ENCODE measurements around the gene ARPC4.

ARPC4 gene

DNA sequence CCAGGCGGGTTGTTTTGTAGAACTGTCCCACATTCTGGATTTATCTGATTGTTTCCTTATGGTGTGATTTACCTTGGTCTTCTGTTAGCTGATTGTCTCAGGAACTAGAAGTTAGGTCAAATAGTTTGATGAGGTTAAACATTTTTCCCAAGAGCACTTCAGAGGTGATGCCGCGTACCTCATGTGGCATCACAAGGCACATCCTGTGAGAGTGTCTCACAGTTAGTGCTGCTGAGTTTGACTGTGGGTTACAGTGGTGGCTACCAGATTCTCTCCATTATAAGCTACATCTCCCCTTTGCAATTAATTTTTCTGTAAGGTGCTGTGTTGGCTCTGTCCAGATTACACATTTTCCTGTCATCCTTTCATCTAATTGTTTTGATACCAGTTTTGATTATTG, 38.4 kb downstream of the ARPC4 start:
- Histone ChIP-seq H3K9ac (ENCODE audit: low read length) (no peak overlapping the region), H3K4me3 (ENCODE audit: low read length) (no peak overlapping the region), H2BK15ac (replicated peaks; ENCODE audit: low read depth) (no peak overlapping the region), H3K4me2 (ENCODE audit: low read length) (no peak overlapping the region), H3K23ac (ENCODE audit: low read length) (no peak overlapping the region), H3K4me1 (ENCODE audit: control insufficient read depth, low read depth, low read length) (no peaks in the 10 kb centered on the region), H3K18ac (ENCODE audit: low read length) (no peak overlapping the region), H4K8ac (ENCODE audit: low read depth, low read length) (no peak overlapping the region), H3K4ac (ENCODE audit: low read depth, low read length) (no peak overlapping the region), H2BK120ac (ENCODE audit: low read depth, low read length) (no peak overlapping the region), H3K79me2 (ENCODE audit: control insufficient read depth, insufficient read depth, low read length) (no peaks in the 10 kb centered on the region), H2BK5ac (ENCODE audit: low read length) (no peak overlapping the region), H3K56ac (ENCODE audit: low read length) (no peak overlapping the region), H3K27ac (ENCODE audit: low read depth, low read length) (no peak overlapping the region), H4K5ac (ENCODE audit: low read length) (no peak overlapping the region), H2AK5ac (ENCODE audit: low read length) (no peak overlapping the region), H3K27me3 (ENCODE audit: insufficient read depth, low read length, poor library complexity) (no peaks in the 10 kb centered on the region), H3K79me1 (ENCODE audit: low read length) (no peaks in the 10 kb centered on the region), H3K36me3 (ENCODE audit: control insufficient read depth, insufficient read depth, low read length) (no peaks in the 10 kb centered on the region)
- DNase-seq, result no peak
- no CpG with 5 or more reads among the region's 3 CpGs for WGBS (ENCODE audit: extremely low coverage, insufficient coverage, low lambda C conversion rate)

DNA sequence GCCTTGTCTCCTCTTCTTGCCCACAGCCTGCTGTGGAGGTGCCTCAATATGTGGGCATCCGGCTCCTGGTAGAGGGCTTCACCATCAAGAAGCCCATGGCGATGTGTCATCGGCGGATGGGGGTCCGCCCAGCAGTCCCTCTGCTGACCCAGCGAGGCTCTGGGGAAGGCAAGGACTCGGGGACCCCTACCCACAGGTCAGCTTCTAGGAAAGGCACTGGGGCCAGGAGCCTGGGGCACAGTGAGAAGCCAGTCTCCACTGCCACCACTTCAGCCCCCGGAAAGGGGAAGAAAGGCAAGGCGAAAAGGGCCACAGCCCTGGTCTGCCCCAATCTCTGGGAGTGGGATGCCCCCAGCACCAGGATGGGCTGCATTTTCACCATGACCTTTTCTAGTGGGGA, 40.2 kb downstream of the ARPC4 start:
- Histone ChIP-seq H2BK5ac (ENCODE audit: low read length) (no peak overlapping the region), H4K8ac (ENCODE audit: low read depth, low read length) (no peak overlapping the region), H3K4me3 (ENCODE audit: low read length) (no peak overlapping the region), H3K4ac (ENCODE audit: low read depth, low read length) (no peak overlapping the region), H2BK120ac (ENCODE audit: low read depth, low read length) (no peak overlapping the region), H3K23ac (ENCODE audit: low read length) (no peak overlapping the region), H2BK15ac (replicated peaks; ENCODE audit: low read depth) (no peak overlapping the region), H3K79me2 (ENCODE audit: control insufficient read depth, insufficient read depth, low read length) (no peaks in the 10 kb centered on the region), H3K27me3 (ENCODE audit: insufficient read depth, low read length, poor library complexity) (no peaks in the 10 kb centered on the region), H3K4me2 (ENCODE audit: low read length) (no peak overlapping the region), H3K9ac (ENCODE audit: low read length) (no peak overlapping the region), H2AK5ac (ENCODE audit: low read length) (no peak overlapping the region), H4K5ac (ENCODE audit: low read length) (no peak overlapping the region), H3K79me1 (ENCODE audit: low read length) (no peaks in the 10 kb centered on the region), H3K56ac (ENCODE audit: low read length) (no peak overlapping the region), H3K27ac (ENCODE audit: low read depth, low read length) (no peak overlapping the region), H3K18ac (ENCODE audit: low read length) (no peak overlapping the region), H3K4me1 (ENCODE audit: control insufficient read depth, low read depth, low read length) (no peaks in the 10 kb centered on the region), H3K36me3 (ENCODE audit: control insufficient read depth, insufficient read depth, low read length) (no peaks in the 10 kb centered on the region)
- DNase-seq, result no peak
- WGBS (ENCODE audit: extremely low coverage, insufficient coverage, low lambda C conversion rate), result no CpG with 5 or more reads among the region's 9 CpGs

GRCh38 chr3:9834520-9835380, 41.9 kb downstream of the ARPC4 start:
- H3K4me1 ChIP-seq (ENCODE audit: control insufficient read depth, low read depth, low read length), result no peaks in the 10 kb centered on the region
- DNase-seq, result no peak

DNA sequence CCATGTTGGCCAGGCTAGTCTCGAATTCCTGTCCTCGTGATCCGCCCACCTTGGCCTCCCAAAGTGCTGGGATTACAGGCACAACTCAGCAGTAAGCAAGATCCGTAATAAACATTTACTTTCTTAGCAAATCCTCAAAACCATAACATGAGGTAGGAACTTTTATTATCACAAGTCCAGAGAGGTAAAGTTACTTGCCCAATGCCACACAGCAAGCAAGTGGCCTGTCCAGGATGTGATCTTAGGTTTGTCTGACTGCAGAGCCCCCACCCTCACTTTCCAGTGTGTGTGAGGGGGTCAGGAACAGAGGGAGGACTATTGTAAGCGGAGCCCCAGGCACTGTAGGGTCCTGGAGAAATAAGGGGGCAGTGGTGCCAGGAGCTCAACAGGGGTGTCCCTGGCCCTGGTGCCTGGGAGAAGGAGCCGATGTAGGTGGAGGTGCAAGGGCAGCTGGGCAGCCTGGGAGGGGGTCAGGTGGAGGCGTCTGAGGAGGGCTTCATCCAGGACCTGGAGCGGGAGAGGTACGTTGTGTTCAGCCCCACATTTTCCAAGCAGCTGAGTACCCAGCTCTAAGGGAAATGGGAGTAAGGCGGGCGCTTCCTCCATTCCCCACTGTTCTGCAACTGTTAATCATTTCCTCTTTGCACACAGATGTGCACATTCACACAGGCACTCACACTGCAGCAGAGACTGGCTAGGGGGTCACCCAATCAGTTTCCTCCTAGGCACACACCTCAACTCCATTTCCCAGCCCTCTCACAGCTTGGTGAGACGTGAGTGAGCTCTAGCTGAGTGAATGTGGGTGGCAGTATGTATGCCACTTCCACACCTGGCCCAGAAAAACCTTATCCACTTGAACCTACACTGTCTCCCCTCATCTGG, 45.1 kb downstream of the ARPC4 start:
- Histone ChIP-seq H2BK5ac (ENCODE audit: low read length) (no peak overlapping the region), H3K27ac (ENCODE audit: low read depth, low read length) (no peak overlapping the region), H3K4me3 (ENCODE audit: low read length) (no peak overlapping the region), H2BK15ac (replicated peaks; ENCODE audit: low read depth) (no peak overlapping the region), H3K56ac (ENCODE audit: low read length) (no peak overlapping the region), H3K4me1 (ENCODE audit: control insufficient read depth, low read depth, low read length) (no peaks in the 10 kb centered on the region), H3K4ac (ENCODE audit: low read depth, low read length) (no peak overlapping the region), H2BK120ac (ENCODE audit: low read depth, low read length) (no peak overlapping the region), H3K27me3 (ENCODE audit: insufficient read depth, low read length, poor library complexity) (no peaks in the 10 kb centered on the region), H4K5ac (ENCODE audit: low read length) (no peak overlapping the region), H3K23ac (ENCODE audit: low read length) (no peak overlapping the region), H4K8ac (ENCODE audit: low read depth, low read length) (no peak overlapping the region), H3K79me1 (ENCODE audit: low read length) (no peaks in the 10 kb centered on the region), H2AK5ac (ENCODE audit: low read length) (no peak overlapping the region), H3K18ac (ENCODE audit: low read length) (no peak overlapping the region), H3K4me2 (ENCODE audit: low read length) (no peak overlapping the region), H3K79me2 (ENCODE audit: control insufficient read depth, insufficient read depth, low read length) (no peaks in the 10 kb centered on the region), H3K36me3 (ENCODE audit: control insufficient read depth, insufficient read depth, low read length) (no peaks in the 10 kb centered on the region), H3K9ac (ENCODE audit: low read length) (no peak overlapping the region)
- no peak for DNase-seq
- no CpG with 5 or more reads among the region's 12 CpGs for WGBS (ENCODE audit: extremely low coverage, insufficient coverage, low lambda C conversion rate)

More at GRCh38 chr3:9834520-9835380, 41.9 kb downstream of the ARPC4 start:
- Histone ChIP-seq H3K27me3 (ENCODE audit: insufficient read depth, low read length, poor library complexity) (no peaks in the 10 kb centered on the region), H2AK5ac (ENCODE audit: low read length) (no peak overlapping the region), H3K36me3 (ENCODE audit: control insufficient read depth, insufficient read depth, low read length) (no peaks in the 10 kb centered on the region), H3K56ac (ENCODE audit: low read length) (no peak overlapping the region), H3K18ac (ENCODE audit: low read length) (no peak overlapping the region), H3K79me2 (ENCODE audit: control insufficient read depth, insufficient read depth, low read length) (no peaks in the 10 kb centered on the region), H3K27ac (ENCODE audit: low read depth, low read length) (no peak overlapping the region), H2BK5ac (ENCODE audit: low read length) (no peak overlapping the region), H3K9ac (ENCODE audit: low read length) (no peak overlapping the region), H3K79me1 (ENCODE audit: low read length) (no peaks in the 10 kb centered on the region), H3K4me2 (ENCODE audit: low read length) (no peak overlapping the region), H4K5ac (ENCODE audit: low read length) (no peak overlapping the region), H2BK120ac (ENCODE audit: low read depth, low read length) (no peak overlapping the region), H2BK15ac (replicated peaks; ENCODE audit: low read depth) (no peak overlapping the region), H3K4me3 (ENCODE audit: low read length) (no peak overlapping the region), H3K4ac (ENCODE audit: low read depth, low read length) (no peak overlapping the region), H3K23ac (ENCODE audit: low read length) (no peak overlapping the region), H4K8ac (ENCODE audit: low read depth, low read length) (no peak overlapping the region)
- no CpG with 5 or more reads among the region's 18 CpGs for WGBS (ENCODE audit: extremely low coverage, insufficient coverage, low lambda C conversion rate)

GRCh38 chr3:9838856-9839255, 46.0 kb downstream of the ARPC4 start:
- Histone ChIP-seq H3K18ac (ENCODE audit: low read length) (no peak overlapping the region), H2BK120ac (ENCODE audit: low read depth, low read length) (no peak overlapping the region), H3K79me1 (ENCODE audit: low read length) (no peaks in the 10 kb centered on the region), H3K79me2 (ENCODE audit: control insufficient read depth, insufficient read depth, low read length) (no peaks in the 10 kb centered on the region), H3K27ac (ENCODE audit: low read depth, low read length) (no peak overlapping the region), H2BK15ac (replicated peaks; ENCODE audit: low read depth) (no peak overlapping the region), H4K8ac (ENCODE audit: low read depth, low read length) (no peak overlapping the region), H3K4me2 (ENCODE audit: low read length) (no peak overlapping the region), H3K56ac (ENCODE audit: low read length) (no peak overlapping the region), H3K4me1 (ENCODE audit: control insufficient read depth, low read depth, low read length) (no peaks in the 10 kb centered on the region), H3K23ac (ENCODE audit: low read length) (no peak overlapping the region), H3K27me3 (ENCODE audit: insufficient read depth, low read length, poor library complexity) (no peaks in the 10 kb centered on the region), H3K4me3 (ENCODE audit: low read length) (no peak overlapping the region), H3K36me3 (ENCODE audit: control insufficient read depth, insufficient read depth, low read length) (no peaks in the 10 kb centered on the region), H3K9ac (ENCODE audit: low read length) (no peak overlapping the region), H3K4ac (ENCODE audit: low read depth, low read length) (no peak overlapping the region), H4K5ac (ENCODE audit: low read length) (no peak overlapping the region), H2AK5ac (ENCODE audit: low read length) (no peak overlapping the region), H2BK5ac (ENCODE audit: low read length) (no peak overlapping the region)
- DNase-seq, result no peak
- WGBS (ENCODE audit: extremely low coverage, insufficient coverage, low lambda C conversion rate), result no CpG with 5 or more reads among the region's 4 CpGs
